Neural progenitor cell (in vitro differentiated cells): ENCODE data around the gene DIPK1B. TPM values are rescaled to one million over a fixed set of nuclear protein-coding genes. Genes with fewer than 3 reads are reported as not detected.
A peak's percentile ranks its signal among the peaks of the same experiment; 100 is the strongest.

ENCODE experiments used
- DNase-seq: peaks from one replicate; pipeline ENCODE4 v3.0.0-alpha.2; 2016; ENCODE audit warnings: low spot score
- H2AFZ ChIP-seq: fragments of 200-600 bp; sonication (generic); replicated peaks from 2 replicates; pipeline ENCODE4 v1.6.1; 2016; ENCODE audit warnings: antibody characterized with exemption
- H3F3A ChIP-seq: fragments of 200-600 bp; sonication (generic); 2 replicates; pipeline ENCODE4 v1.6.1; 2016; ENCODE audit warnings: antibody characterized with exemption, low read depth
- H3K27ac ChIP-seq: fragments of 200-600 bp; sonication (generic); 2 replicates; pipeline ENCODE4 v1.5.1; 2016; ENCODE audit warnings: mild to moderate bottlenecking
- H3K27me3 ChIP-seq: fragments of 200-600 bp; sonication (generic); 2 replicates; pipeline ENCODE4 v1.6.1; 2016; ENCODE audit warnings: mild to moderate bottlenecking, moderate library complexity
- H3K36me3 ChIP-seq: fragments of 200-600 bp; sonication (generic); 2 replicates; pipeline ENCODE4 v1.5.1; 2016
- H3K4me1 ChIP-seq: fragments of 200-600 bp; sonication (generic); 2 replicates; pipeline ENCODE4 v1.6.1; 2016; ENCODE audit warnings: mixed run types
- H3K4me2 ChIP-seq: fragments of 200-600 bp; sonication (generic); 2 replicates; pipeline ENCODE4 v1.6.1; 2016
- H3K4me3 ChIP-seq: fragments of 200-600 bp; sonication (generic); 2 replicates; pipeline ENCODE4 v1.5.1; 2016
- H3K79me2 ChIP-seq: fragments of 200-600 bp; sonication (generic); 2 replicates; pipeline ENCODE4 v1.6.1; 2016; ENCODE audit warnings: low read depth
- H3K9ac ChIP-seq: fragments of 200-600 bp; sonication (generic); 2 replicates; pipeline ENCODE4 v1.6.1; 2016
- H3K9me3 ChIP-seq: fragments of 200-600 bp; sonication (generic); 2 replicates; pipeline ENCODE4 v1.5.1; 2016; ENCODE audit warnings: low read depth
- H4K20me1 ChIP-seq: fragments of 200-600 bp; sonication (generic); 2 replicates; pipeline ENCODE4 v1.6.1; 2016; ENCODE audit warnings: low read depth
- H3K27ac Mint-ChIP-seq: 3 replicates; pipeline ENCODE4 v1.8.0; 2021; ENCODE audit warnings: mixed read lengths
- H3K27me3 Mint-ChIP-seq: 2 replicates; pipeline ENCODE4 v1.8.0; 2022; ENCODE audit warnings: low read depth, mild to moderate bottlenecking, inconsistent platforms, moderate library complexity, mixed read lengths; ENCODE audit not compliant: insufficient read depth
- H3K36me3 Mint-ChIP-seq: 3 replicates; pipeline ENCODE4 v1.8.0; 2021; ENCODE audit warnings: mixed read lengths
- H3K4me1 Mint-ChIP-seq: 3 replicates; pipeline ENCODE4 v1.8.0; 2021; ENCODE audit warnings: mixed read lengths
- H3K4me3 Mint-ChIP-seq: 3 replicates; pipeline ENCODE4 v1.8.0; 2021; ENCODE audit warnings: mild to moderate bottlenecking, moderate library complexity, mixed read lengths
- H3K9me3 Mint-ChIP-seq: 3 replicates; pipeline ENCODE4 v1.8.0; 2020; ENCODE audit warnings: mixed read lengths
- EZH2 ChIP-seq: fragments of 200-600 bp; sonication (generic); IDR thresholded peaks from 2 replicates; pipeline ENCODE4 v1.6.1; 2017; ENCODE audit warnings: antibody characterized with exemption, mild to moderate bottlenecking, moderate library complexity
- EZH2phosphoT487 ChIP-seq: fragments of 200-600 bp; sonication (generic); IDR thresholded peaks from 2 replicates; pipeline ENCODE4 v1.6.1; 2017; ENCODE audit warnings: antibody characterized with exemption
- total RNA-seq: library from RNA; depleted of rRNA; stranded (reverse); fragments of >200 nt; gene quantifications from 2 replicates; pipeline ENCODE4 v1.2.3, GENCODE V29; 2015; ENCODE audit warnings: low replicate concordance
- TF ChIP-seq, protein P1 (sequence below): fragments of 200-600 bp; sonication (generic); IDR thresholded peaks from 2 replicates; pipeline ENCODE4 v1.5.1; 2017; ENCODE audit warnings: antibody characterized with exemption, mild to moderate bottlenecking

The DIPK1B gene
- total RNA-seq, 1 donor from 2014 or later, result 11.8 TPM

DNA sequence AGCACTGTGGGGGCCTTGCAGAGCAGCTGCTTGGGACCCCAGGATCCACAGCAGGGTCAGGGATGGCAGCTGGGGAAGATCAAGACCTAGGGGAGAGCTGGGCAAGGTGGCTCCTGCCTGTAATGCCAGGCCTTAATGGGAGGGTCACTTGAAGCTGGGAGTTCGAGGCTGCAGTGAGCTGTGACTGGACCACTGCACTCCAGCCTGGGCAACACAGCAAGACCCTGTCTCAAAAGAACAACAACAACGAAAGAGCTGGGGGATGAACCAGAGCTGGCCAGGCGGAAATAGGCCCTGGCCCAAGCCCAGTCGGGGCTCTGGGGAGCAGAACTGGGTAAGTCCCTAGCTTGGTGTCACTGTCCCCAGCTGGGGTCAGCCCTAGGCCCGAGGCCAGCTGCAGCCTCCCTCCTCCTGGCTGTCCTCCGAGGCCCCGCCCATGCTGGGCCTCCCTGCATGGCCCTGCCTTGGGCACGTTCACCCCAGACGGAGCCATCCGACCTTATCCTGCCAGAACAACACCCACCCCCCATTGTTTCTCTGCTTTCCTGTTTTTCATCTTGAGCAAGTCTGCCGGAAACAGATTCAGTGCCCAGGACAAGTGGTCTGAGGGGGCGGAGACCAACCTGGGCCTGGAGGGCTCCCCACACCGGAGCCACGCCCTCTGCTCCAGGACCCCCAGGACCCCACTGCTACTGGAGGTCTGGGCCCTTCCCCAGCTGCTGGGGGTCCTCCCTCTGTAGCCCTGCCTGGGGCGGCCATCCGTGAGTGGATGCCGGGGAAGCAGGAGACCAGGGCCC, 1.9 kb downstream of the DIPK1B start:
- H3K4me1 ChIP-seq, result peaks cover 9% of the 10 kb centered on the region
- no peaks in the 10 kb centered on the region for H3K36me3 ChIP-seq
- H4K20me1 ChIP-seq, result peaks cover 44% of the 10 kb centered on the region
- Mint-ChIP-seq H3K36me3 (peaks cover 7% of the 10 kb centered on the region), H3K4me3 (peak overlapping the region; percentile 85), H3K4me1 (peaks cover 17% of the 10 kb centered on the region), H3K9me3 (no peaks in the 10 kb centered on the region), H3K27me3 (no peaks in the 10 kb centered on the region), H3K27ac (no peak overlapping the region)
- H3K79me2 ChIP-seq, result peaks cover 23% of the 10 kb centered on the region
- H3K27ac ChIP-seq, result no peak overlapping the region
- TF ChIP-seq, protein P1, sequence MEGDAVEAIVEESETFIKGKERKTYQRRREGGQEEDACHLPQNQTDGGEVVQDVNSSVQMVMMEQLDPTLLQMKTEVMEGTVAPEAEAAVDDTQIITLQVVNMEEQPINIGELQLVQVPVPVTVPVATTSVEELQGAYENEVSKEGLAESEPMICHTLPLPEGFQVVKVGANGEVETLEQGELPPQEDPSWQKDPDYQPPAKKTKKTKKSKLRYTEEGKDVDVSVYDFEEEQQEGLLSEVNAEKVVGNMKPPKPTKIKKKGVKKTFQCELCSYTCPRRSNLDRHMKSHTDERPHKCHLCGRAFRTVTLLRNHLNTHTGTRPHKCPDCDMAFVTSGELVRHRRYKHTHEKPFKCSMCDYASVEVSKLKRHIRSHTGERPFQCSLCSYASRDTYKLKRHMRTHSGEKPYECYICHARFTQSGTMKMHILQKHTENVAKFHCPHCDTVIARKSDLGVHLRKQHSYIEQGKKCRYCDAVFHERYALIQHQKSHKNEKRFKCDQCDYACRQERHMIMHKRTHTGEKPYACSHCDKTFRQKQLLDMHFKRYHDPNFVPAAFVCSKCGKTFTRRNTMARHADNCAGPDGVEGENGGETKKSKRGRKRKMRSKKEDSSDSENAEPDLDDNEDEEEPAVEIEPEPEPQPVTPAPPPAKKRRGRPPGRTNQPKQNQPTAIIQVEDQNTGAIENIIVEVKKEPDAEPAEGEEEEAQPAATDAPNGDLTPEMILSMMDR, result no peak
- TF ChIP-seq EZH2, result no peak
- TF ChIP-seq EZH2phosphoT487, result no peak
- H3K27me3 ChIP-seq, result peaks cover 25% of the 10 kb centered on the region
- H3K4me3 ChIP-seq, result no peak overlapping the region
- H2AFZ ChIP-seq, result no peak overlapping the region
- H3F3A ChIP-seq, result peaks cover 9% of the 10 kb centered on the region
- DNase-seq, result no peak
- H3K9ac ChIP-seq, result no peak overlapping the region
- H3K9me3 ChIP-seq, result no peaks in the 10 kb centered on the region
- no peak overlapping the region for H3K4me2 ChIP-seq

DNA sequence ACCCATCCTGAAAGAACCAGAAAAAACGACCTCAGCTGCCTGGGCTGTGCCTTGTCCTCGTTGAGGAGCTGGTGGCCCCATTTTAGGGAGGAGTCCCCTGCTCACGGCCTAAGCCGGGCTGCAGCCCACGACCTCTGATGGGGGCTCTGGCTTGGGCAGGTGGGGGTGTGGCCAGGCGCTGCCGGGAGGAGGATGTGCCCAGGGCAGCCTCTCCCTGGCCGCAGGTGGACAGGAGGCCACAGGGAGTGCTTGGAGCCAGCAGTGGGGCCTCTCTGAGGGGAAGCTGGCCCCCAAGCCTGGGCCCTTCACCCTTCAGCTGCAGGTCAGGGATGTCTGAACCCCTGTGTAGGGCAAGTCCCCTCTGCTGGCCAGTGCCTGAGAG, 2.5 kb downstream of the DIPK1B start:
- no peaks in the 10 kb centered on the region for H3K9me3 ChIP-seq
- peaks cover 23% of the 10 kb centered on the region for H3K79me2 ChIP-seq
- H3K27ac ChIP-seq, result no peak overlapping the region
- TF ChIP-seq EZH2 (no peak), EZH2phosphoT487 (no peak)
- TF ChIP-seq, protein P1, result no peak
- no peak overlapping the region for H3K4me2 ChIP-seq
- H3K36me3 ChIP-seq, result no peaks in the 10 kb centered on the region
- Mint-ChIP-seq H3K9me3 (no peaks in the 10 kb centered on the region), H3K4me1 (peaks cover 18% of the 10 kb centered on the region), H3K27me3 (peaks cover under 1% of the 10 kb centered on the region), H3K4me3 (peak overlapping the region; percentile 85), H3K27ac (no peak overlapping the region), H3K36me3 (peaks cover 7% of the 10 kb centered on the region)
- H3K9ac ChIP-seq, result no peak overlapping the region
- H3K27me3 ChIP-seq, result peaks cover 22% of the 10 kb centered on the region
- no peak overlapping the region for H2AFZ ChIP-seq
- peaks cover 9% of the 10 kb centered on the region for H3F3A ChIP-seq
- peaks cover 50% of the 10 kb centered on the region for H4K20me1 ChIP-seq
- no peak for DNase-seq
- peaks cover 10% of the 10 kb centered on the region for H3K4me1 ChIP-seq
- H3K4me3 ChIP-seq, result no peak overlapping the region

DNA sequence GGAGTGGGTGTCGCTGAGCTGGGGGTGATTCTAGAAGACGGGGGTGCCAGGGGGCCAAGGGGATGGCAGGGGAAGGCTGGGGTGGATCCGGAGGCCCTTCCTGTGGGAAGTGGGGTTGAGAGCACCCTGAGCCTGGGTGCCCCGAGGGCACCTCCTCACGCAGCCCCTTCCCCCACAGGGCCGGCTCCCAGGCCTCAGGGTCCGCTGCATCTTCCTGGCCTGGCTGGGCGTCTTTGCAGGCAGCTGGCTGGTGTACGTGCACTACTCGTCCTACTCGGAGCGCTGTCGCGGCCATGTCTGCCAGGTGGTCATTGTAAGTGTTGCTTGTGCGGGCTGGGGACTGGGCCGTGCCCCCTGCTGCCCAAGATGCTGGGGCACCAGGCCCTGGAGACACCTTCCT, 5.0 kb downstream of the DIPK1B start:
- Histone ChIP-seq H3K4me1 (peaks cover 20% of the 10 kb centered on the region), H3K79me2 (peaks cover 23% of the 10 kb centered on the region), H3K4me2 (no peak overlapping the region), H3K27me3 (no peaks in the 10 kb centered on the region), H2AFZ (no peak overlapping the region), H3F3A (peaks cover 28% of the 10 kb centered on the region), H3K27ac (no peak overlapping the region), H4K20me1 (peaks cover 75% of the 10 kb centered on the region), H3K9me3 (no peaks in the 10 kb centered on the region), H3K4me3 (no peak overlapping the region), H3K36me3 (no peaks in the 10 kb centered on the region), H3K9ac (no peak overlapping the region)
- Mint-ChIP-seq H3K4me3 (peak overlapping the region; percentile 33), H3K36me3 (peaks cover 8% of the 10 kb centered on the region), H3K27me3 (peaks cover 8% of the 10 kb centered on the region), H3K4me1 (peaks cover 33% of the 10 kb centered on the region), H3K27ac (no peak overlapping the region), H3K9me3 (no peaks in the 10 kb centered on the region)
- TF ChIP-seq EZH2phosphoT487, result no peak
- TF ChIP-seq, protein P1, result no peak
- TF ChIP-seq EZH2, result no peak
- no peak for DNase-seq
